ENCODE measurements around the gene IFI30. TPM values are rescaled to one million over a fixed set of nuclear protein-coding genes. Genes with fewer than 3 reads are reported as not detected.
A peak's percentile ranks its signal among the peaks of the same experiment; 100 is the strongest.

The IFI30 gene
- 17.1 and 27.4 TPM in 2 replicates for total RNA-seq (2014; rRNA removed; shearing (Covaris generic))
- polyA plus RNA-seq (2016; fragmentation: Nextera tagmentation; extraction: Ambion mirVana), result 31.9 and 34.4 TPM in 2 replicates
- long read RNA-seq, transcript IFI30-201 (7 exons, 1,134 nt), result major isoform, 23 of 24 reads
- long read RNA-seq, partial matches to known transcripts, result 1 of 24 reads
- long read RNA-seq, other reads (novel, unspliced or antisense), result 0 of 24 reads

DNA sequence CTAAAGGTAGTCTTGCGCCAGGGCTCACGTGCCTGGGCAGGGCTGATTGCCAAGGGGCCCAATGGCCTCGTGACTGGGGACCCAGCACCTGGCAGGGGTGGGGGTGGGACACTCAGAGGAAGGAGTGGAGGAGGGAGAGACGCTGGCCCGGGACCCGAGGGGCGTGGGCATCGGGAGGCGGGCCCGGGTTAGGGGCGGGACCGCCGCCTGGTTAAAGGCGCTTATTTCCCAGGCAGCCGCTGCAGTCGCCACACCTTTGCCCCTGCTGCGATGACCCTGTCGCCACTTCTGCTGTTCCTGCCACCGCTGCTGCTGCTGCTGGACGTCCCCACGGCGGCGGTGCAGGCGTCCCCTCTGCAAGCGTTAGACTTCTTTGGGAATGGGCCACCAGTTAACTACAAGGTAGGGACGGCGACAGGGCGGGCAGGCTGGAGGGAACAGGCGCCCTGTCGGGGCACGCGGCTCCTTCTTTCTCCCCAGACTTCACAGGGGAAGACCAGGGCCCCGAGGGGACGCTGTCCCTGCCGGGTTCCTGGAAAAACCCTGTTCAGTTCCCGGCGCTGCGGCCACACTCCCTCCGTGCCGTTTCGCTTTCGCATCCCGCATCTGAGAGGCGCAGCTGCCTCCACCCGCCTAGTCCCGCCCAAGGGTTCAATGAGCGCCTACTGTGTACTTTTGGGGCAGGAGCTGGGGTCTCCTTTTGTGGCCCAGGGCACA is at the start of gene IFI30:
TSS of gene IFI30 (plus strand) at position 242 of the 717 bp plus-strand sequence. CDS start at position 271, 29 bp downstream.
- peak; percentile 86 for ATAC-seq
- Histone ChIP-seq H3K9me2 (ENCODE audit: insufficient read depth) (no peaks in the 10 kb centered on the region), H3F3A (replicated peaks; ENCODE audit: low read depth) (peaks cover 5% of the 10 kb centered on the region), H2AFZ (peak within 1 kb of the TSS; percentile 99), H3K27ac (ENCODE audit: low read depth) (no peak within 1 kb of the TSS), H3K4me3 (peak within 1 kb of the TSS; percentile 79), H4K20me1 (replicated peaks; ENCODE audit: insufficient read depth) (no peaks in the 10 kb centered on the region), H3K36me3 (ENCODE audit: insufficient read depth) (no peaks in the 10 kb centered on the region; the same call in 1 of the 2 replicates), H3K79me2 (replicated peaks; ENCODE audit: insufficient read depth) (no peaks in the 10 kb centered on the region), H3K4me2 (peak within 1 kb of the TSS; percentile 92), H3K4me1 (ENCODE audit: insufficient read depth) (peaks cover 4% of the 10 kb centered on the region), H3K27me3 (ENCODE audit: insufficient read depth) (peaks cover 12% of the 10 kb centered on the region)
- Mint-ChIP-seq H3K9me3 (no peaks in the 10 kb centered on the region), H3K27ac (no peak within 1 kb of the TSS), H3K27me3 (ENCODE audit: insufficient read depth, low read depth, poor library complexity) (peaks cover 19% of the 10 kb centered on the region), H3K4me1 (peaks cover 6% of the 10 kb centered on the region), H3K36me3 (ENCODE audit: low read depth) (peaks cover 17% of the 10 kb centered on the region; the same call in 2 of the 3 replicates), H3K4me3 (peak within 1 kb of the TSS; percentile 78)
- TF ChIP-seq, protein P1, sequence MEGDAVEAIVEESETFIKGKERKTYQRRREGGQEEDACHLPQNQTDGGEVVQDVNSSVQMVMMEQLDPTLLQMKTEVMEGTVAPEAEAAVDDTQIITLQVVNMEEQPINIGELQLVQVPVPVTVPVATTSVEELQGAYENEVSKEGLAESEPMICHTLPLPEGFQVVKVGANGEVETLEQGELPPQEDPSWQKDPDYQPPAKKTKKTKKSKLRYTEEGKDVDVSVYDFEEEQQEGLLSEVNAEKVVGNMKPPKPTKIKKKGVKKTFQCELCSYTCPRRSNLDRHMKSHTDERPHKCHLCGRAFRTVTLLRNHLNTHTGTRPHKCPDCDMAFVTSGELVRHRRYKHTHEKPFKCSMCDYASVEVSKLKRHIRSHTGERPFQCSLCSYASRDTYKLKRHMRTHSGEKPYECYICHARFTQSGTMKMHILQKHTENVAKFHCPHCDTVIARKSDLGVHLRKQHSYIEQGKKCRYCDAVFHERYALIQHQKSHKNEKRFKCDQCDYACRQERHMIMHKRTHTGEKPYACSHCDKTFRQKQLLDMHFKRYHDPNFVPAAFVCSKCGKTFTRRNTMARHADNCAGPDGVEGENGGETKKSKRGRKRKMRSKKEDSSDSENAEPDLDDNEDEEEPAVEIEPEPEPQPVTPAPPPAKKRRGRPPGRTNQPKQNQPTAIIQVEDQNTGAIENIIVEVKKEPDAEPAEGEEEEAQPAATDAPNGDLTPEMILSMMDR (conservative IDR thresholded peaks at IDR 0.05; ENCODE audit: low read depth in 2 of 2), result no peak
- TF ChIP-seq POLR2AphosphoS5 (IDR thresholded peaks at IDR 0.05; ENCODE audit: low read depth), result peak; percentile 84
- DNase-seq (ENCODE audit: low spot score), result peak; percentile 84

DNA sequence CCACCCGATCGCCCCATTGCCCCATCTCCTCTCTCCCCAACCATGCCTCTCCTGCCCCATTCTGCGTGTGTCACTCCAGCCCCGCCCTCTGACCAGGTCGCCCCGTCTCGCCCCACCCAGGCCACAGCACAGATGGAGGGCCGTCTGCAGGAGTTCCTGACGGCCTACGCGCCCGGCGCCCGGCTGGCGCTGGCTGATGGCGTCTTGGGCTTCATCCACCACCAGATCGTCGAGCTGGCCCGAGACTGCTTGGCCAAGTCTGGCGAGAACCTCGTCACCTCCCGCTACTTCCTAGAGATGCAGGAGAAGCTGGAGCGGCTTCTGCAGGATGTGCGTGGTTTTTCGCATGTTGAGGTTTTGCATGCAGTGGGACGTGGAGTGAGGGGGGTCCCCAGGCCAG is 49.8 kb upstream of the IFI30 start:
- no peak for DNase-seq (ENCODE audit: low spot score)
- H3K36me3 Mint-ChIP-seq (ENCODE audit: low read depth), result peaks cover 16% of the 10 kb centered on the region
- TF ChIP-seq ZNF114 (CRISPR knock-in tag; IDR thresholded peaks at IDR 0.05), result no peak
- TF ChIP-seq EZH2phosphoT487 (IDR thresholded peaks at IDR 0.05; ENCODE audit: unreplicated experiment), result no peak
- no peak for TF ChIP-seq CREB1 (CRISPR knock-in tag; IDR thresholded peaks at IDR 0.05; ENCODE audit: low read depth)
- TF ChIP-seq, protein P2, sequence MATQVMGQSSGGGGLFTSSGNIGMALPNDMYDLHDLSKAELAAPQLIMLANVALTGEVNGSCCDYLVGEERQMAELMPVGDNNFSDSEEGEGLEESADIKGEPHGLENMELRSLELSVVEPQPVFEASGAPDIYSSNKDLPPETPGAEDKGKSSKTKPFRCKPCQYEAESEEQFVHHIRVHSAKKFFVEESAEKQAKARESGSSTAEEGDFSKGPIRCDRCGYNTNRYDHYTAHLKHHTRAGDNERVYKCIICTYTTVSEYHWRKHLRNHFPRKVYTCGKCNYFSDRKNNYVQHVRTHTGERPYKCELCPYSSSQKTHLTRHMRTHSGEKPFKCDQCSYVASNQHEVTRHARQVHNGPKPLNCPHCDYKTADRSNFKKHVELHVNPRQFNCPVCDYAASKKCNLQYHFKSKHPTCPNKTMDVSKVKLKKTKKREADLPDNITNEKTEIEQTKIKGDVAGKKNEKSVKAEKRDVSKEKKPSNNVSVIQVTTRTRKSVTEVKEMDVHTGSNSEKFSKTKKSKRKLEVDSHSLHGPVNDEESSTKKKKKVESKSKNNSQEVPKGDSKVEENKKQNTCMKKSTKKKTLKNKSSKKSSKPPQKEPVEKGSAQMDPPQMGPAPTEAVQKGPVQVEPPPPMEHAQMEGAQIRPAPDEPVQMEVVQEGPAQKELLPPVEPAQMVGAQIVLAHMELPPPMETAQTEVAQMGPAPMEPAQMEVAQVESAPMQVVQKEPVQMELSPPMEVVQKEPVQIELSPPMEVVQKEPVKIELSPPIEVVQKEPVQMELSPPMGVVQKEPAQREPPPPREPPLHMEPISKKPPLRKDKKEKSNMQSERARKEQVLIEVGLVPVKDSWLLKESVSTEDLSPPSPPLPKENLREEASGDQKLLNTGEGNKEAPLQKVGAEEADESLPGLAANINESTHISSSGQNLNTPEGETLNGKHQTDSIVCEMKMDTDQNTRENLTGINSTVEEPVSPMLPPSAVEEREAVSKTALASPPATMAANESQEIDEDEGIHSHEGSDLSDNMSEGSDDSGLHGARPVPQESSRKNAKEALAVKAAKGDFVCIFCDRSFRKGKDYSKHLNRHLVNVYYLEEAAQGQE (IDR thresholded peaks at IDR 0.05; ENCODE audit: unreplicated experiment), result no peak
- no peak for TF ChIP-seq EZH2 (IDR thresholded peaks at IDR 0.05; ENCODE audit: low read depth, unreplicated experiment)
- TF ChIP-seq, protein P3, sequence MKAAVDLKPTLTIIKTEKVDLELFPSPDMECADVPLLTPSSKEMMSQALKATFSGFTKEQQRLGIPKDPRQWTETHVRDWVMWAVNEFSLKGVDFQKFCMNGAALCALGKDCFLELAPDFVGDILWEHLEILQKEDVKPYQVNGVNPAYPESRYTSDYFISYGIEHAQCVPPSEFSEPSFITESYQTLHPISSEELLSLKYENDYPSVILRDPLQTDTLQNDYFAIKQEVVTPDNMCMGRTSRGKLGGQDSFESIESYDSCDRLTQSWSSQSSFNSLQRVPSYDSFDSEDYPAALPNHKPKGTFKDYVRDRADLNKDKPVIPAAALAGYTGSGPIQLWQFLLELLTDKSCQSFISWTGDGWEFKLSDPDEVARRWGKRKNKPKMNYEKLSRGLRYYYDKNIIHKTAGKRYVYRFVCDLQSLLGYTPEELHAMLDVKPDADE (IDR thresholded peaks at IDR 0.05), result no peak
- no peak for TF ChIP-seq JUNB (IDR thresholded peaks at IDR 0.05; ENCODE audit: unreplicated experiment)
- no peak for TF ChIP-seq NANOG (IDR thresholded peaks at IDR 0.05; ENCODE audit: borderline replicate concordance)

More for the DNA sequence above, 49.8 kb upstream of the IFI30 start:
- H3K27me3 Mint-ChIP-seq (ENCODE audit: insufficient read depth, low read depth, poor library complexity), result peaks cover 6% of the 10 kb centered on the region
- Histone ChIP-seq H3K4me2 (no peak overlapping the region), H3K4me3 (no peak overlapping the region), H3K79me2 (replicated peaks; ENCODE audit: insufficient read depth) (peaks cover 7% of the 10 kb centered on the region), H3K27me3 (ENCODE audit: insufficient read depth) (no peaks in the 10 kb centered on the region), H3K27ac (ENCODE audit: low read depth) (no peak overlapping the region), H4K20me1 (replicated peaks; ENCODE audit: insufficient read depth) (peaks cover 7% of the 10 kb centered on the region; the same call in 1 of the 2 replicates), H3K36me3 (ENCODE audit: insufficient read depth) (no peaks in the 10 kb centered on the region; the same call in 1 of the 2 replicates), H3K4me1 (ENCODE audit: insufficient read depth) (peaks cover 3% of the 10 kb centered on the region; the same call in 1 of the 2 replicates), H3F3A (replicated peaks; ENCODE audit: low read depth) (no peaks in the 10 kb centered on the region), H2AFZ (no peak overlapping the region), H3K9me2 (ENCODE audit: insufficient read depth) (no peaks in the 10 kb centered on the region)
- no peak overlapping the region; the same call in 1 of the 2 replicates for H3K27ac Mint-ChIP-seq
- H3K9me3 Mint-ChIP-seq, result no peaks in the 10 kb centered on the region
- H3K4me3 Mint-ChIP-seq, result no peak overlapping the region
- no peak for ATAC-seq
- H3K4me1 Mint-ChIP-seq, result peaks cover 14% of the 10 kb centered on the region

Measured in GM23338 (cell line).